Measurements from ENCODE around the gene GINS1. TPM values are rescaled to one million over a fixed set of nuclear protein-coding genes. Genes with fewer than 3 reads are reported as not detected.

The GINS1 gene
- total and polyA plus RNA-seq, 2 of the 13 experiments (the other 11 are each of a cell fraction or from before 2014, with no cell fraction given): 14.6 to 59.9 TPM

DNA sequence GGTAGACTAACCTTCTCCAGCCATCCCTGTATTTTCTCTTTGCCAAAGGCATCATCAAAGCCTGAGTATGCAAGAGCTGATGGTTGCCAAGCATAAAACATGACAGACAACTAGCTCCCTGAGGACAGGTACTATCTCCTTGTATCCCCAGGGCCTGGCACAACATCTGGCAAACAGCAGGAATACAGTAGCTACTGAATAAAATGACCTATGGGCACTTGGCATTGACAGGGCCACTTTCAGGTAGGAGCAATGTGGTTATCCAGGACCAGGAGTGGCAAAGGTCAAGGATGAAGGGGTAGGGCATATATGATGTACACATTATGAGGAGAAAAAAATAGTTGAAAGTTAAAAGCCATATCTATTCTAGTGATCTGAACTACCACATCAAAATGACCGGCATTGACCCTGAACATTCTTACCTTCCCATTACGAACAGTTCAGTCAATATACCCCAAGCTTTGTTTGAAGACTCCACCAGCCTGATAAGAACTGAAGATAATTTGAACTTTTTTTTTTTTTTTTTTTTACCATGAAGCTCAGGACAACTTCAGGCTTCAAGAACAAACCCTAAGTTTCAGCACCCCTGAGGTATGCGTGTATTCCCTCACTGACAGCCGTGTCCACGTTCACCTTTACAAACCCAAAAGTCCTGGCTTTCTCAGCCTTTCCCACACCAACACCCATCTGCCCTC lies 29.1 kb upstream of the GINS1 start (continued):
- TF ChIP-seq ZNF713 (CRISPR knock-in tag; IDR thresholded peaks at IDR 0.05): no peak
- TF ChIP-seq, protein P1, sequence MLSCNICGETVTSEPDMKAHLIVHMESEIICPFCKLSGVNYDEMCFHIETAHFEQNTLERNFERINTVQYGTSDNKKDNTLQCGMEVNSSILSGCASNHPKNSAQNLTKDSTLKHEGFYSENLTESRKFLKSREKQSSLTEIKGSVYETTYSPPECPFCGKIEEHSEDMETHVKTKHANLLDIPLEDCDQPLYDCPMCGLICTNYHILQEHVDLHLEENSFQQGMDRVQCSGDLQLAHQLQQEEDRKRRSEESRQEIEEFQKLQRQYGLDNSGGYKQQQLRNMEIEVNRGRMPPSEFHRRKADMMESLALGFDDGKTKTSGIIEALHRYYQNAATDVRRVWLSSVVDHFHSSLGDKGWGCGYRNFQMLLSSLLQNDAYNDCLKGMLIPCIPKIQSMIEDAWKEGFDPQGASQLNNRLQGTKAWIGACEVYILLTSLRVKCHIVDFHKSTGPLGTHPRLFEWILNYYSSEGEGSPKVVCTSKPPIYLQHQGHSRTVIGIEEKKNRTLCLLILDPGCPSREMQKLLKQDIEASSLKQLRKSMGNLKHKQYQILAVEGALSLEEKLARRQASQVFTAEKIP (CRISPR knock-in tag; IDR thresholded peaks at IDR 0.05; ENCODE audit: borderline replicate concordance): no peak
- peak; percentile 76; the same call in 1 of the 2 replicates for TF ChIP-seq CBX5 (CRISPR knock-in tag; IDR thresholded peaks at IDR 0.05; ENCODE audit: borderline replicate concordance)
- peak; percentile 88; the same call in 1 of the 2 replicates for TF ChIP-seq FOXJ3 (CRISPR knock-in tag; IDR thresholded peaks at IDR 0.05; ENCODE audit: borderline replicate concordance)
- no peak for TF ChIP-seq KLF11 (CRISPR knock-in tag; IDR thresholded peaks at IDR 0.05)
- TF ChIP-seq, protein P2, sequence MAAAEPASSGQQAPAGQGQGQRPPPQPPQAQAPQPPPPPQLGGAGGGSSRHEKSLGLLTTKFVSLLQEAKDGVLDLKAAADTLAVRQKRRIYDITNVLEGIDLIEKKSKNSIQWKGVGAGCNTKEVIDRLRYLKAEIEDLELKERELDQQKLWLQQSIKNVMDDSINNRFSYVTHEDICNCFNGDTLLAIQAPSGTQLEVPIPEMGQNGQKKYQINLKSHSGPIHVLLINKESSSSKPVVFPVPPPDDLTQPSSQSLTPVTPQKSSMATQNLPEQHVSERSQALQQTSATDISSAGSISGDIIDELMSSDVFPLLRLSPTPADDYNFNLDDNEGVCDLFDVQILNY (CRISPR knock-in tag; conservative IDR thresholded peaks at IDR 0.05): no peak
- peak; percentile 82; the same call in 1 of the 2 replicates for TF ChIP-seq ZNF614 (CRISPR knock-in tag; IDR thresholded peaks at IDR 0.05; ENCODE audit: borderline replicate concordance)
- peak; percentile 100 for TF ChIP-seq TCF7L2 (IDR thresholded peaks at IDR 0.05; ENCODE audit: low read depth, low read length)
- TF ChIP-seq CHD2 (IDR thresholded peaks at IDR 0.05; ENCODE audit: low read depth, low read length): no peak
- TF ChIP-seq PCBP2 (optimal IDR thresholded peaks at IDR 0.05; ENCODE audit: low read depth, low read length, poor library complexity, severe bottlenecking): no peak
- TF ChIP-seq KLF15 (CRISPR knock-in tag; IDR thresholded peaks at IDR 0.05; ENCODE audit: borderline replicate concordance): no peak
- TF ChIP-seq, protein P3, sequence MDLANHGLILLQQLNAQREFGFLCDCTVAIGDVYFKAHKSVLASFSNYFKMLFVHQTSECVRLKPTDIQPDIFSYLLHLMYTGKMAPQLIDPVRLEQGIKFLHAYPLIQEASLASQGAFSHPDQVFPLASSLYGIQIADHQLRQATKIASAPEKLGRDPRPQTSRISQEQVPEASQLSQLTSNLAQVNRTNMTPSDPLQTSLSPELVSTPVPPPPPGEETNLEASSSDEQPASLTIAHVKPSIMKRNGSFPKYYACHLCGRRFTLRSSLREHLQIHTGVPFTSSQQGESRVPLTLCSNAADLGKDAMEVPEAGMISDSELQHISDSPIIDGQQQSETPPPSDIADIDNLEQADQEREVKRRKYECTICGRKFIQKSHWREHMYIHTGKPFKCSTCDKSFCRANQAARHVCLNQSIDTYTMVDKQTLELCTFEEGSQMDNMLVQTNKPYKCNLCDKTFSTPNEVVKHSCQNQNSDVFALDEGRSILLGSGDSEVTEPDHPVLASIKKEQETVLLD (CRISPR knock-in tag; IDR thresholded peaks at IDR 0.05; ENCODE audit: low read depth): no peak
- TF ChIP-seq RXRA (CRISPR knock-in tag; IDR thresholded peaks at IDR 0.05): peak; percentile 61; the same call in 1 of the 2 replicates
- no peak for TF ChIP-seq MAF1 (CRISPR knock-in tag; IDR thresholded peaks at IDR 0.05; ENCODE audit: borderline replicate concordance)
- TF ChIP-seq, protein P4, sequence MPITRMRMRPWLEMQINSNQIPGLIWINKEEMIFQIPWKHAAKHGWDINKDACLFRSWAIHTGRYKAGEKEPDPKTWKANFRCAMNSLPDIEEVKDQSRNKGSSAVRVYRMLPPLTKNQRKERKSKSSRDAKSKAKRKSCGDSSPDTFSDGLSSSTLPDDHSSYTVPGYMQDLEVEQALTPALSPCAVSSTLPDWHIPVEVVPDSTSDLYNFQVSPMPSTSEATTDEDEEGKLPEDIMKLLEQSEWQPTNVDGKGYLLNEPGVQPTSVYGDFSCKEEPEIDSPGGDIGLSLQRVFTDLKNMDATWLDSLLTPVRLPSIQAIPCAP (CRISPR knock-in tag; IDR thresholded peaks at IDR 0.05; ENCODE audit: low read depth): no peak
- TF ChIP-seq HES4 (CRISPR knock-in tag; IDR thresholded peaks at IDR 0.05; ENCODE audit: borderline replicate concordance): no peak
- TF ChIP-seq, protein P5, sequence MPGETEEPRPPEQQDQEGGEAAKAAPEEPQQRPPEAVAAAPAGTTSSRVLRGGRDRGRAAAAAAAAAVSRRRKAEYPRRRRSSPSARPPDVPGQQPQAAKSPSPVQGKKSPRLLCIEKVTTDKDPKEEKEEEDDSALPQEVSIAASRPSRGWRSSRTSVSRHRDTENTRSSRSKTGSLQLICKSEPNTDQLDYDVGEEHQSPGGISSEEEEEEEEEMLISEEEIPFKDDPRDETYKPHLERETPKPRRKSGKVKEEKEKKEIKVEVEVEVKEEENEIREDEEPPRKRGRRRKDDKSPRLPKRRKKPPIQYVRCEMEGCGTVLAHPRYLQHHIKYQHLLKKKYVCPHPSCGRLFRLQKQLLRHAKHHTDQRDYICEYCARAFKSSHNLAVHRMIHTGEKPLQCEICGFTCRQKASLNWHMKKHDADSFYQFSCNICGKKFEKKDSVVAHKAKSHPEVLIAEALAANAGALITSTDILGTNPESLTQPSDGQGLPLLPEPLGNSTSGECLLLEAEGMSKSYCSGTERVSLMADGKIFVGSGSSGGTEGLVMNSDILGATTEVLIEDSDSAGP (CRISPR knock-in tag; IDR thresholded peaks at IDR 0.05; ENCODE audit: borderline replicate concordance): no peak
- TF ChIP-seq, protein P6, sequence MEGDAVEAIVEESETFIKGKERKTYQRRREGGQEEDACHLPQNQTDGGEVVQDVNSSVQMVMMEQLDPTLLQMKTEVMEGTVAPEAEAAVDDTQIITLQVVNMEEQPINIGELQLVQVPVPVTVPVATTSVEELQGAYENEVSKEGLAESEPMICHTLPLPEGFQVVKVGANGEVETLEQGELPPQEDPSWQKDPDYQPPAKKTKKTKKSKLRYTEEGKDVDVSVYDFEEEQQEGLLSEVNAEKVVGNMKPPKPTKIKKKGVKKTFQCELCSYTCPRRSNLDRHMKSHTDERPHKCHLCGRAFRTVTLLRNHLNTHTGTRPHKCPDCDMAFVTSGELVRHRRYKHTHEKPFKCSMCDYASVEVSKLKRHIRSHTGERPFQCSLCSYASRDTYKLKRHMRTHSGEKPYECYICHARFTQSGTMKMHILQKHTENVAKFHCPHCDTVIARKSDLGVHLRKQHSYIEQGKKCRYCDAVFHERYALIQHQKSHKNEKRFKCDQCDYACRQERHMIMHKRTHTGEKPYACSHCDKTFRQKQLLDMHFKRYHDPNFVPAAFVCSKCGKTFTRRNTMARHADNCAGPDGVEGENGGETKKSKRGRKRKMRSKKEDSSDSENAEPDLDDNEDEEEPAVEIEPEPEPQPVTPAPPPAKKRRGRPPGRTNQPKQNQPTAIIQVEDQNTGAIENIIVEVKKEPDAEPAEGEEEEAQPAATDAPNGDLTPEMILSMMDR (CRISPR knock-in tag; IDR thresholded peaks at IDR 0.05): no peak

Measured in HepG2 (cell line).